HG03108 (cell line): Measurements from ENCODE around the gene SORCS2.

Experiments used
- ATAC-seq: cut with Tn5 transposase; IDR thresholded peaks from one replicate; pipeline ENCODE4 v1.9.1; 2021; ENCODE audit warnings: moderate library complexity; ENCODE audit not compliant: unreplicated experiment

Gene SORCS2

DNA sequence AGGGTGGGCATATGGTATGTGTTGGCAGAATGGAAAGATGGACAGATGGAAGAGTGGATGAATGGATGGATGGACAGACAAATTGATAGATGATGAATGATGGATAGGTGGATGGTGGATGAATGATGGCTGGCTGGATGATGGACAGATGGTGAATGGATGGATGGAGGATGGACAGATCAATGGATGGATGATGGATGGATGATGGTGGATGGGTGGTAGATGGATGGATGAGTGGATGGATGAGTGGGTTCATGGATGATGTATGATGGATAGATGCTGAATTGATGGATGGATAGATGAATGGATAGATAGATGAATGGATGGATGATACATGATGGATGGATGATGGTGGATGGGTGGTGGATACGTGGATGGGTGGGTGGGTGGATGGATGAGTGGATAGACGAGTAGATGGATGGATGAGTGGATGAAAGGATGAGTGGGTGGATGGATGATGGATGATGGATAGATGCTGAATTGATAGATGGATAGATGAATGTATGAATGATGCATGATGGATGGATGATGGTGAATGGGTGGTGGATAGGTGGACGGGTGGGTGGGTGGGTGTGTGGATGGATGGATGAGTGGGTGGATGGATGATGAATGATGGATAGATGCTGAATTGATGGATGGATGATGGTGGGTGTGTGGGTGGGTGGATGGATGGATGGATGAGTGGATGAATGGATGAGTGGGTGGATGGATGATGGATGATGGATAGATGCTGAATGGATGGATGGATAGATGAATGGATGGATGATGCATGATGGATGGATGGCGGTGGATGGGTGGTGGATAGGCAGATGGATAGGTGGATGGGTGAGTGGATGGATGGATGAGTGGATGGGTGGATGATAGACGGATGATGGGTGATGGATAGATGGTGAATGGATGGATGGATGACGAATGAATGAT lies 497.7 kb downstream of the SORCS2 start:
- ATAC-seq: no peak

DNA sequence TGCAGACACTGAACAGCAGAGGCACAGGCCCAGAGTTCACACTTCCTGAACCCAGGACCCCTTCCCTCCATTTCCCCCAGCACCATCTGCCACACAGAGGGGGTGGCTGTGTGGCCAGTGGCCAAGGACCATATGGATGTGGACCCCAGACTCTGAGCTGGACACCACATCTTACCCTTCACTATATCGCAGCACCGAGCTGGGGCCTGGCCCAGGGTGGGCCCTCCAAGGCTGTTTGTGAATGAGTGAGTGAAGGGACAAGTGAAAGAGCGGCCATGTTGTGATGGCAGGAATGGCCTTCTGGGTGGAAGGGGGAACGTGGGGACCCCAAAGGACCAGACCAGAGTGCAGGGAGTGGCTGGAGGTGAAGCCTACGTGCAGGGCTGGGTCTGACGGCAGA lies 498.7 kb downstream of the SORCS2 start:
- no peak for ATAC-seq

- no peak for ATAC-seq
Measured at GRCh38 chr4:7691982-7692381, 499.6 kb downstream of the SORCS2 start.

GRCh38 chr4:7692451-7693236 lies 500.3 kb downstream of the SORCS2 start:
- no peak for ATAC-seq

- no peak for ATAC-seq
Measured at GRCh38 chr4:7693237-7693608, 500.9 kb downstream of the SORCS2 start.

- ATAC-seq: no peak
Measured at GRCh38 chr4:7693711-7694110, 501.4 kb downstream of the SORCS2 start.

DNA sequence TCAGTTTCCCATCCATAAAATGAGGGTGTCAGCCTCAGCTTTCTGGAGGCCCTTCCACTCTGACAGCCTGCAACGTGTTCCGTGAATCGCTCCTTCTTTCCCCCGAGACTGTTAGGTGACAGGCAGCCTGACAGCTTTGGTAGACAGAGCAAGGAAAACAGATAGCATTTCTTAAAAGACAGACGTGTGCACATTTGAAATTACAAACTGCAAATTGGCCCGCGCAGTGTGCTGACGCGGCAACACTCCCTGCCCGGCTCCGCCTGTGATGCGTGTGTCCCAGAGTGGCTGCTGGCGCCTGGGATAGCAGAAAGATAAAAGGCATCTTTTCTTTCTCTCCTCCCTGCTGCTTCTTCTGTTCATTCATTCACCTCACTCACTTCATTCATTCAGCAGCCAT lies 502.0 kb downstream of the SORCS2 start:
- ATAC-seq: no peak

- ATAC-seq: no peak
Measured at GRCh38 chr4:7697343-7697742, 505.0 kb downstream of the SORCS2 start.

DNA sequence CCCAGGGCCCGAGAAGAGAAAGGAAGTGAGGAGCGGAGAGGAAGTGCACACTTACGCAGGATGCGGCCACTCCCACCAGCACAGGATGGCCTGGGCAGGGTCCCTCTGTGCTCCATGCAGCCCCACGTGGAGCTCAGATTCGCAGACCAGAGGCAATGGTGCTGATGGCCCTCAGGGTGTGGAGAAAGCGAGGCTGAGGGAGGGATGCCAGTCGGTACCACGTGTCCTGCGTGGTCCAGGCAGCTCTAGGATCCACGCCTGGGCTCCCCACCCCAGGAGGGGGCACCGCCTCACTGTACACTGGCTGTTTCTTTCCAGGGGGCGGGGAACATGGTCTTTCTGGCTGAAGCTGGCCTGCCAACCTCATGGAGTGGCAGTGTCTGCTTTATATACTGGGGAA lies 505.5 kb downstream of the SORCS2 start:
- no peak for ATAC-seq

- no peak for ATAC-seq
Measured at GRCh38 chr4:7698584-7698983, 506.2 kb downstream of the SORCS2 start.

DNA sequence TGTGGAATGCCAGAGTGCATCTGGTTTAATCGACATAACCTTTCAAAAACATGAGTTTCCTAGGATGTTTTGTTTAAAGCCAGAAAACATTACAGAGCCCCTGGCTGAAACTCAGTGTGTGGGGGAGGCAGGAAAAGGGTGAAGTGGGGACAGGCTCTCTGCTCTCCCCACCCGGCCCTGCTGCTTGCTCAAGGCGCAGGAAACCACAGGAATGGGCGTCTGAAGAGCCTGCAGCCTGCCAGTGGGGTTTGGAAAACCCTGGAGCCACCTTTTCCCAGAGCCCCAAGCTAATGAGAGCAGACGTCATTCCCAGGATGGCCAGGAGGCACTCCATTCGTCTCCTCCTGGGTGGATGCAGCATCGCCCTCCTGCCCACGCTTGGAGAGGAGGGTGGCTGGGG lies 506.7 kb downstream of the SORCS2 start:
- no peak for ATAC-seq

DNA sequence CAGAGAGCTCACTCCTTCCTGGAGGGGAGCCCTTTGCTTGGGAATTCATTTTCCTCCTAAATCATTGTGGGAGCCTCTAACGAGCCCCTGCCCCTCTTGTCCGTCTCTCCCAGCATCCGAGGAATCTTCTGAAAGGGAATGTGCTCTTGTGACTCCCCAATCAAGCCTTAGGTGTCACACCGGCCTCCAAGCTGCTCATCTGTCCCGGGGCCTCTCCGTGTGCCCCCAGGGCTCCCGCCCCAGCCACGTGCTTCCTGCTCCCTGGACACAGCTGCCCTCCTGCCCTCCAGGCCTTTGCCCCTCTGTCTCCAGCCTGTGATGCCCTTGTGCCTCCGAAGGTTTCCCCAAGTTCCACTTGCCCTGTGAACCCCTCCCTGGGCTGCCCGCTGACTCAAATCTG lies 507.5 kb downstream of the SORCS2 start:
- ATAC-seq: no peak

- no peak for ATAC-seq
Measured at GRCh38 chr4:7700665-7701064, 508.3 kb downstream of the SORCS2 start.

- no peak for ATAC-seq
Measured at GRCh38 chr4:7701866-7702649, 509.7 kb downstream of the SORCS2 start.

- no peak for ATAC-seq
Measured at GRCh38 chr4:7703688-7704087, 511.4 kb downstream of the SORCS2 start.

- ATAC-seq: no peak
Measured at GRCh38 chr4:7704091-7704490, 511.8 kb downstream of the SORCS2 start.

- ATAC-seq: no peak
Measured at GRCh38 chr4:7704625-7705024, 512.3 kb downstream of the SORCS2 start.

DNA sequence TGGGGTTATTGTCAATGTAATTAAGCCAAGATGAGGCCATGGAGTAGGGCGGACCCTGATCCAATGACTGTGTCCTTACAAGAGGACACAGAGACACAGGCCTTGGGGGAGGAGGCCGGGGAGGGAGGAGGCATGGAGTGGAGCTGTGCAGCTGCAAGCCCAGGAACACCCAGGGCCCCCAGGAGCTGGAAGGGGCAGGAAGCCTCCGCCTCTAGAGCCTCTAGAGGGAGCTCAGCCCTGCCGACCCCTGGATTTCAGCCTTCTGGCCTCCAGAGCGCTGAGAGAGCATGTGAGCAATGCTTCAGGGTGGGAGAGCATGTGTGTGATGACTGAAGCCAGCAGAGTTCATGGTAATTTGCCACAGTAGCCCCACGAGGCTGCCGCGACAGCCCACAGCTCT lies 512.7 kb downstream of the SORCS2 start:
- ATAC-seq: no peak

GRCh38 chr4:7705593-7705992 lies 513.3 kb downstream of the SORCS2 start:
- no peak for ATAC-seq

- ATAC-seq: no peak
Measured at GRCh38 chr4:7708238-7708637, 515.9 kb downstream of the SORCS2 start.

DNA sequence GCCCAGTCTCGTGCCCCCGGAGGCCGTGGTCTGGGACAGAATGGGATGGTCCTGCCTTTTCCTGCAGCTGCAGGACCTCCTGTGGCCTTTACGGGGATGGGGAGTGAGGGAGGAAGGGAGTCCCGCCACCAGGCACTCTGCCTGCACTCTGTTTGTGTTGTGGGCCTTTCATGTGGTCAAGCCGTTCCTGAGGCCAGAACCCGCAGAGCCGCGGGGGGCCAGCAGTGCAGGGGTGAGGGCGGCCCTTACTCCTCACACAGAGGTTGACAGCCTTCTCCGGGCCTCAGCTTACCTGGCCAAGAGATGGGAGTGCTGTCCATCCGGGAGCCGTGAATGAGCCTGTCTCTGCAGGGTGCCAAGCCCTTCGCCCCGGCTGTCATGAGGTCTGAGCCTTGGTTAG lies 516.6 kb downstream of the SORCS2 start:
- no peak for ATAC-seq
